H54 (cell line): ENCODE measurements around the gene PCBD1.

Source experiments
- DNase-seq: peaks from one replicate; pipeline ENCODE4 v3.0.0; 2011; ENCODE audit warnings: low spot score, mixed read lengths; ENCODE audit not compliant: insufficient read length
- FAIRE-seq: peaks from 3 replicates; lab custom pipeline; 2011; peaks lifted over from hg19 to GRCh38; lab: Jason Lieb, UNC
- POLR2A ChIP-seq: IDR thresholded peaks from 2 replicates; pipeline ENCODE4 v1.6.1; 2011; ENCODE audit warnings: low read depth, mild to moderate bottlenecking, low read length

PCBD1 gene

DNA sequence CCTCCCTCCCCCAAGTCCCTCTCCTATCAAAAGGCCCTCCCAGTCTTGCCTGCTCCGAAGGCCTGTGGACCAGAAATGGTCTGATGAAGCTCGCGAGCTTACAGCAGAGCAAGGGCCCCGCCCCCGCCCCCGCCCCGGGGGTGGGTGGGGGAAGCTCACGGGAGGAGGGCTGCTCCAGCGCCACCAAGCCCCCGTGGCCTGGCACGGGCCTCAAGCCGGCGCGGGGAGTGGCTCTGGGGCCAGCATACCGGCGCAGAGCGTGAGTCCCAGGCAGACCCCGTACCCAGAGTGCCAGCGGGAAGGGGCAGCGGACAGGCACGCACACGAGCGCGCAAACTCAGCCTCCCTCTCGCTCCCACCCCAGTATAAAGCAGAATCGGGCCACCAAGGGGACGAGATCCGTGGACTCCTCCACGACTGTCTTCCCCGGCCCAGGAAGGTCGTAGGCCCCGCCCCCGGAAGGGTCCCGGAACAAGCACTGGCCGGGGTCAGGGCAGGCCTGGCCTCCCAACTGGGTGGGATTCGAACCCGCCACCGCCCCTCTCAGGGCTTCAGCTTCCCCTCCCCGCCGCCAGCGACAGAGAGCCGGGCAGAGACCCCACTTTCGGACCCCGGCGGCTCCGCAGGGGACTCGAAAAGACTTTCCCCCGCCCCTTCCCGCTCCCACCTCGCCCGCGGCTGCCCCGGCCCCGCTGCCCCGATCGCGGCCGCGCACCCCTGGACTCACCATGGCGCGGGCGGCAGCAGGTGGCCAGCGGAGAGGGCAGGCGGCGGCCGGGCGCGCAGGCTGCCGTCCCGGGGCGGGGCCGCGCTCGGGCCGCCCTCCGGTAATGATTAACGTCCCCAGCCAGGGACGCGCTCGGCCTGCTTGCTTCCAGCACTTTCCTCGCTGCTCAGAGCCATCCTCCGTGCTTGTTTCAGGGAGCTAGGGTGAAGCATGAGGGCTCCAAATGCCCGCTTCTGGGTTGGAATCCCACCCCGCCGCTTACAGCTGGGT, at the start of gene PCBD1:
PCBD1 (minus strand) TSS at position 762 of the 997 bp plus-strand sequence; CDS start at position 730, 32 bp downstream.
- peak; percentile 90 for DNase-seq
- FAIRE-seq: no peak
- TF ChIP-seq POLR2A: peak; percentile 34; the same call in 1 of the 2 replicates

GRCh38 chr10:70937661-70938060, 49.3 kb upstream of the PCBD1 start:
- DNase-seq (no peak), FAIRE-seq (no peak)
- no peak for TF ChIP-seq POLR2A

- no peak for TF ChIP-seq POLR2A
- DNase-seq (no peak), FAIRE-seq (no peak)
These were observed 47.7 kb upstream of the PCBD1 start for GRCh38 chr10:70936111-70936510.

DNA sequence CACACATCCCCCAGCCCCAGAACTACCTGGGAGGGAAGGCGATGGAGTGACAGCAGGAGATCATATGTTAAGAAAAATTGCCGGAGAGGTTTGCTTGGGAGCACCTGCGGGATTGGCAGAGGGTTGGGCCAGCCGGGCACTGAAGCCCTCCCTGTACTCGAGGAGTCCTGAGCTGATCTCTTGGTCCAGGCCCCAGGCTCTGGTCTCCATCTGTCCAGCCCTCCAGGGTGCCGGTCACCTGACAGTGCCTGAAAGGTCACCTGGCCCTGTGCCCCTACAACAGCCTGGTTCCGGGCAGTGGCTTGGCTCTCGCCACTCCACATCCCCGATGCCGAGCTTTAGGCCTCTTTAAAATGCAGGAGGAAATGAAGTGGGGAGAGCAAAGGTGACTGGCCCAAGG, 47.3 kb upstream of the PCBD1 start:
- DNase-seq (no peak), FAIRE-seq (no peak)
- no peak for TF ChIP-seq POLR2A

DNA sequence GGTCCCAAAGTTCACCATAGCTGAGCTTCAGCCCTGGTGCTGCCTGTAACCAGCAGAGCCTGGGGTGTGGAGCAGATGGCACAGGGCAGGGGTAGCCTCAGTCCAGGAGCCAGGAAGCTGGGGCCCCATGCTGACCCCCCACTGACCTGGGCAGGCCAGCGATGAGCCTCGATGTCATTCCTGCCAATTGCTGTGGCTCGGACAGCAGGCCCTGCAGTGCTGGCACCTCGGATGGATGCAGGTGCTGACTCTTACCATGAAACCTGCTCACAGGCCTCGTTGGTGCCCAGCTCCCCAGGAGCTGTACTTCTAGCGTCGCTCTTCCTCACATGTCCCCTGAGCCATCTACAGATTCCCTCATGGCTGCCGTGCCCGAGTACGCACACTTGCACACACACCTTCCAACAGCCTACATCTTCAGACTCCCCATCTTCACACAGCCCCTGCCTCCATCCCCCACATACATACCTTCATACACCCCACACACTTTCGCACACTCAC, 46.8 kb upstream of the PCBD1 start:
- FAIRE-seq (no peak), DNase-seq (no peak)
- no peak for TF ChIP-seq POLR2A

DNA sequence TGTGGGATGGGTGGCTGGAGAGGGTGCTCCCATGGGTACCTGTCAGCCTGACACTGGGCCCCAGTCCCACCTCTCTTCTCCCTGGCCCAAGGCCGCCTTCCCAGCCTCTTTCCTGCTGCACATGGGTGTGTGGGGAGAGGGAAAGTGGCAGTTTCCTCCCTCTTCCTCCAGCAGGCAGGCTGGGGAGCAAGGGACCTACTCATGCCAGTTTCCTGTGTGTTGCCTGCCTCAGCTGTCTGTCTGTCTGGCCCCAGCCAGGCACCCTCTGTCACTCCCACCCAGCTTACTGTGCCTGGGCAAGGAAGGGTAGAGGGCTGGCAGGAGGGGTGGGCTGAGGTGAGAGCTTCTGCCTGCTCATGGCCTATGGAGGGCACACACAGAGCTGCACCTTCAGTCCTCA, 46.3 kb upstream of the PCBD1 start:
- no peak for DNase-seq
- FAIRE-seq: no peak
- TF ChIP-seq POLR2A: no peak

GRCh38 chr10:70932392-70933196, 44.2 kb upstream of the PCBD1 start:
- TF ChIP-seq POLR2A: no peak
- FAIRE-seq (no peak), DNase-seq (peak; percentile 33)

- FAIRE-seq: peak; percentile 33
- peak; percentile 84 for DNase-seq
- no peak for TF ChIP-seq POLR2A
These were observed 42.9 kb upstream of the PCBD1 start for GRCh38 chr10:70931168-70931815.

DNA sequence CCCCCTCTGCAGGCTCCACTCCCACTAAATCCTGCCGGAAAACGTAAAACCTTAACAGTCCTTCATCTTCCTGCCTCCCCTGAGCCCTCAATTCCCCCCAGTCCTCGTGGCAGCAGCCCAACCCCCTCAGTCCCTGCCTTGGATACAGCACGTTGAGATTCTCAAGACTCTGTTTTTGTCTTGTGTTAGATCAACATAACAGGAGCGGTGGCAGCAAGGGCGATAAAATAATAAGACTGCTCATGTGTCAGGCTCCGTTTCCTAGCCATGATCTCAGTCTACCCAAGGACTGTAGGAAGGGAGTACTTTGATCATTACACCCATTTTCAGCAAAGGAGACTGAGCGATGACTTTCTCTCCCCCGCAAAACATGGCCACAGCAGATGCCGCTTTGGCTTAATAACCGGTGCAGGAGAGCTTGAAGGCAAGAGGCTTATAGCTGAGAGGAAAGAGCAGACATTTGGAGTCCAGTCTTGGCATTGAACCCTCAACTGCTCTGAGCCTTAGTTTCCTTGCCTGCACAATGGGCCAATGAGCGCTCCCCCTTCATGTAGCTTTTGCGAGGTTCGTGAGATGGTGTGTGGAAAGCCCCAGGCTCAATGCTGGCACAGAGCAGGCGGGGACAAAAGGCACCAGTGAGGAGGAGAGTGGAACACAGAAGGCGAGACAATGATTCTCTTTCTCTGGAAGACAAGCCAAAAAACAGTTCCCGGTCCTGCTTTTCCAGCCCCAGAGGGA, 42.1 kb upstream of the PCBD1 start:
- TF ChIP-seq POLR2A: no peak
- DNase-seq (no peak), FAIRE-seq (no peak)

DNA sequence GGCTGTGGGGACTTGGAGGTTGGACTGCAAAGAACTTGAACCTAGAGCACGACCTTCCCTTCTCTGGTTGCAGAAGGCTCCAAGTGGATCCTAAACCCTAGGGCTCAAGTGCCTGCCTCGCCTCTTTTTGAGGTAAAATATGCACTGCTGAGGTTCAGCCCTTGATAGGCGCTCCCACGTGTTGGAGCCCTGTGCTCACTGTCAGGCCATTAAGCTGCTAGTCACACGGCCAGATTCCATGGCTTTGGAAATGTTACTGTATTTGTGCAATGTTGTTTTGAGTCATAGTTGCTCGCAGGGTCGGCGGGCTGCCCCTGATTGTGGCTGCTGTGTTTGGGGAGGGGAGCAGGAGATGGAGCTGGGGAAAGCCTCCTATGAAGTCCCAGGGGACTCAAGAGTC, 39.8 kb upstream of the PCBD1 start:
- DNase-seq (no peak), FAIRE-seq (no peak)
- no peak for TF ChIP-seq POLR2A

- no peak for TF ChIP-seq POLR2A
These were observed 39.0 kb upstream of the PCBD1 start for GRCh38 chr10:70927189-70927943.

More at GRCh38 chr10:70927189-70927943, 39.0 kb upstream of the PCBD1 start:
- no peak for DNase-seq
- no peak for FAIRE-seq
